H1 (cell line): ENCODE data around the gene SEL1L2. TPM values are rescaled to one million over a fixed set of nuclear protein-coding genes. Genes with fewer than 3 reads are reported as not detected.

Source experiments
- GABPA ChIP-seq: IDR thresholded peaks from 2 replicates; pipeline ENCODE4 v1.6.1; 2011; ENCODE audit warnings: mild to moderate bottlenecking, low read length, moderate library complexity, borderline replicate concordance; ENCODE audit not compliant: insufficient read depth
- KDM4A ChIP-seq: IDR thresholded peaks from one replicate; pipeline ENCODE4 v1.7.1; 2012; ENCODE audit warnings: low read depth, mild to moderate bottlenecking, moderate library complexity, low read length, inconsistent platforms; ENCODE audit not compliant: severe bottlenecking
- RAD21 ChIP-seq, 2 experiments: IDR thresholded peaks in 1 of 2; conservative IDR thresholded peaks in 1 of 2; 2 replicates each; pipeline ENCODE4 v1.6.1; 2011; ENCODE audit warnings: low read depth in 2 of 2, low read length in 2 of 2, improper control_type of control experiment in 1 of 2, inconsistent platforms in 1 of 2, mild to moderate bottlenecking in 1 of 2, moderate library complexity in 1 of 2
- SIRT6 ChIP-seq: IDR thresholded peaks from one replicate; pipeline ENCODE4 v1.7.1; 2012; ENCODE audit warnings: low read length, inconsistent platforms
- YY1 ChIP-seq: IDR thresholded peaks from 2 replicates; pipeline ENCODE4 v1.6.1; 2011; ENCODE audit warnings: low read depth, mild to moderate bottlenecking, low read length
- polyA plus RNA-seq, 7 experiments: library from polyadenylated mRNA; depleted of rRNA in 3 of 7; stranded (reverse) in 5 of 7; unstranded in 2 of 7; fragments of >200 nt in 5 of 7; fragments of 200-250 nt in 2 of 7; gene quantifications; 1 replicate in 5 of 7; 2 replicates in 1 of 7; 4 replicates in 1 of 7; pipeline versions ENCODE4 v1.2.1 to v1.2.3, GENCODE V29; 2011 to 2013; ENCODE audit warnings: missing spikeins in 2 of 7, mixed read lengths in 2 of 7
- total RNA-seq: library from RNA; stranded (reverse); fragmentation: NEBNext Ultra II Directional; extraction: Animal tissue kit (Norgen Biotek cat#: 25700); gene quantifications from 2 replicates; pipeline ENCODE4 v1.2.1, GENCODE V29; 2021
- TF ChIP-seq, protein P1 (sequence below): fragments of 300-600 bp; sonication (generic); IDR thresholded peaks from 2 replicates; pipeline ENCODE4 v1.7.1; 2012; ENCODE audit warnings: low read length, moderate library complexity, mild to moderate bottlenecking, inconsistent platforms; ENCODE audit not compliant: insufficient replicate concordance

Gene SEL1L2
- total and polyA plus RNA-seq, 2 of the 8 experiments (the other 6 are each of a cell fraction or from before 2014, with no cell fraction given): not detected

DNA sequence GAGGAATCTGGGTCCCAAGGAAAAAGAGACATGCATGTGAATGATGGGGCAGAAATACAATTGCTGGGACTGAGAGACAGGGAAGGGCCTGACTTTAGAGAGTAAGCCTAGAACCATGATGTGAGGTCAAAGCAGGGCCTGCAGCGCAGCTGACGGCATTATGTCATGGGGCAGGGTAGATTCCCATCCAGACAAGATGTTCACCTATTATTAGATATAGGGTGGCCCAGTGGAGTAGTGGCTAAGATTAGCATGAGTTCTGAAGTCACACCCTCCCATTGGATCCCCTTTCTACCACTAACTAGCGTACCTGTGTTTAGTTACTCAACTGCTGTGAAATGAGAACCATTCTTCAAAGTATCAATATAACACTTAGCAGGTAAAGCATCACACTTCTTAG is 166.0 kb downstream of the SEL1L2 start (continued):
- TF ChIP-seq, protein P1, sequence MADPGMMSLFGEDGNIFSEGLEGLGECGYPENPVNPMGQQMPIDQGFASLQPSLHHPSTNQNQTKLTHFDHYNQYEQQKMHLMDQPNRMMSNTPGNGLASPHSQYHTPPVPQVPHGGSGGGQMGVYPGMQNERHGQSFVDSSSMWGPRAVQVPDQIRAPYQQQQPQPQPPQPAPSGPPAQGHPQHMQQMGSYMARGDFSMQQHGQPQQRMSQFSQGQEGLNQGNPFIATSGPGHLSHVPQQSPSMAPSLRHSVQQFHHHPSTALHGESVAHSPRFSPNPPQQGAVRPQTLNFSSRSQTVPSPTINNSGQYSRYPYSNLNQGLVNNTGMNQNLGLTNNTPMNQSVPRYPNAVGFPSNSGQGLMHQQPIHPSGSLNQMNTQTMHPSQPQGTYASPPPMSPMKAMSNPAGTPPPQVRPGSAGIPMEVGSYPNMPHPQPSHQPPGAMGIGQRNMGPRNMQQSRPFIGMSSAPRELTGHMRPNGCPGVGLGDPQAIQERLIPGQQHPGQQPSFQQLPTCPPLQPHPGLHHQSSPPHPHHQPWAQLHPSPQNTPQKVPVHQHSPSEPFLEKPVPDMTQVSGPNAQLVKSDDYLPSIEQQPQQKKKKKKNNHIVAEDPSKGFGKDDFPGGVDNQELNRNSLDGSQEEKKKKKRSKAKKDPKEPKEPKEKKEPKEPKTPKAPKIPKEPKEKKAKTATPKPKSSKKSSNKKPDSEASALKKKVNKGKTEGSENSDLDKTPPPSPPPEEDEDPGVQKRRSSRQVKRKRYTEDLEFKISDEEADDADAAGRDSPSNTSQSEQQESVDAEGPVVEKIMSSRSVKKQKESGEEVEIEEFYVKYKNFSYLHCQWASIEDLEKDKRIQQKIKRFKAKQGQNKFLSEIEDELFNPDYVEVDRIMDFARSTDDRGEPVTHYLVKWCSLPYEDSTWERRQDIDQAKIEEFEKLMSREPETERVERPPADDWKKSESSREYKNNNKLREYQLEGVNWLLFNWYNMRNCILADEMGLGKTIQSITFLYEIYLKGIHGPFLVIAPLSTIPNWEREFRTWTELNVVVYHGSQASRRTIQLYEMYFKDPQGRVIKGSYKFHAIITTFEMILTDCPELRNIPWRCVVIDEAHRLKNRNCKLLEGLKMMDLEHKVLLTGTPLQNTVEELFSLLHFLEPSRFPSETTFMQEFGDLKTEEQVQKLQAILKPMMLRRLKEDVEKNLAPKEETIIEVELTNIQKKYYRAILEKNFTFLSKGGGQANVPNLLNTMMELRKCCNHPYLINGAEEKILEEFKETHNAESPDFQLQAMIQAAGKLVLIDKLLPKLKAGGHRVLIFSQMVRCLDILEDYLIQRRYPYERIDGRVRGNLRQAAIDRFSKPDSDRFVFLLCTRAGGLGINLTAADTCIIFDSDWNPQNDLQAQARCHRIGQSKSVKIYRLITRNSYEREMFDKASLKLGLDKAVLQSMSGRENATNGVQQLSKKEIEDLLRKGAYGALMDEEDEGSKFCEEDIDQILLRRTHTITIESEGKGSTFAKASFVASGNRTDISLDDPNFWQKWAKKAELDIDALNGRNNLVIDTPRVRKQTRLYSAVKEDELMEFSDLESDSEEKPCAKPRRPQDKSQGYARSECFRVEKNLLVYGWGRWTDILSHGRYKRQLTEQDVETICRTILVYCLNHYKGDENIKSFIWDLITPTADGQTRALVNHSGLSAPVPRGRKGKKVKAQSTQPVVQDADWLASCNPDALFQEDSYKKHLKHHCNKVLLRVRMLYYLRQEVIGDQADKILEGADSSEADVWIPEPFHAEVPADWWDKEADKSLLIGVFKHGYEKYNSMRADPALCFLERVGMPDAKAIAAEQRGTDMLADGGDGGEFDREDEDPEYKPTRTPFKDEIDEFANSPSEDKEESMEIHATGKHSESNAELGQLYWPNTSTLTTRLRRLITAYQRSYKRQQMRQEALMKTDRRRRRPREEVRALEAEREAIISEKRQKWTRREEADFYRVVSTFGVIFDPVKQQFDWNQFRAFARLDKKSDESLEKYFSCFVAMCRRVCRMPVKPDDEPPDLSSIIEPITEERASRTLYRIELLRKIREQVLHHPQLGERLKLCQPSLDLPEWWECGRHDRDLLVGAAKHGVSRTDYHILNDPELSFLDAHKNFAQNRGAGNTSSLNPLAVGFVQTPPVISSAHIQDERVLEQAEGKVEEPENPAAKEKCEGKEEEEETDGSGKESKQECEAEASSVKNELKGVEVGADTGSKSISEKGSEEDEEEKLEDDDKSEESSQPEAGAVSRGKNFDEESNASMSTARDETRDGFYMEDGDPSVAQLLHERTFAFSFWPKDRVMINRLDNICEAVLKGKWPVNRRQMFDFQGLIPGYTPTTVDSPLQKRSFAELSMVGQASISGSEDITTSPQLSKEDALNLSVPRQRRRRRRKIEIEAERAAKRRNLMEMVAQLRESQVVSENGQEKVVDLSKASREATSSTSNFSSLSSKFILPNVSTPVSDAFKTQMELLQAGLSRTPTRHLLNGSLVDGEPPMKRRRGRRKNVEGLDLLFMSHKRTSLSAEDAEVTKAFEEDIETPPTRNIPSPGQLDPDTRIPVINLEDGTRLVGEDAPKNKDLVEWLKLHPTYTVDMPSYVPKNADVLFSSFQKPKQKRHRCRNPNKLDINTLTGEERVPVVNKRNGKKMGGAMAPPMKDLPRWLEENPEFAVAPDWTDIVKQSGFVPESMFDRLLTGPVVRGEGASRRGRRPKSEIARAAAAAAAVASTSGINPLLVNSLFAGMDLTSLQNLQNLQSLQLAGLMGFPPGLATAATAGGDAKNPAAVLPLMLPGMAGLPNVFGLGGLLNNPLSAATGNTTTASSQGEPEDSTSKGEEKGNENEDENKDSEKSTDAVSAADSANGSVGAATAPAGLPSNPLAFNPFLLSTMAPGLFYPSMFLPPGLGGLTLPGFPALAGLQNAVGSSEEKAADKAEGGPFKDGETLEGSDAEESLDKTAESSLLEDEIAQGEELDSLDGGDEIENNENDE: no peak
- TF ChIP-seq KDM4A: no peak
- no peak for TF ChIP-seq YY1
- TF ChIP-seq SIRT6: no peak
- TF ChIP-seq RAD21 (IDR thresholded peaks at IDR 0.05 in 1 of 2, conservative IDR thresholded peaks at IDR 0.05 in 1 of 2; ENCODE audit: low read depth in 2 of 2, low read length in 2 of 2): no peak
- no peak for TF ChIP-seq GABPA
- TF ChIP-seq, all 59 proteins: peak for 0
